DND-41 (cell line): ENCODE measurements around the gene BMP5.

ENCODE experiments used
- ATAC-seq: fragments of 200-7000 bp; cut with Tn5 transposase; 3 replicates; pipeline ENCODE4 v1.9.1; 2021; ENCODE audit warnings: low read depth; ENCODE audit not compliant: insufficient read depth
- DNase-seq: peaks from one replicate; pipeline ENCODE4 v3.0.0-alpha.2; 2020
- H2AFZ ChIP-seq: 2 replicates; pipeline ENCODE4 v1.6.0; 2012; ENCODE audit warnings: low read depth, low read length
- H3K27ac ChIP-seq: 2 replicates; pipeline ENCODE4 v1.5.1; 2012; ENCODE audit warnings: low read length, inconsistent platforms
- H3K27me3 ChIP-seq: fragments of 200-600 bp; sonication (generic); 2 replicates; pipeline ENCODE4 v1.6.0; 2012; ENCODE audit warnings: low read length, mild to moderate bottlenecking, inconsistent platforms; ENCODE audit not compliant: insufficient read depth, poor library complexity
- H3K36me3 ChIP-seq: 2 replicates; pipeline ENCODE4 v1.5.1; 2012; ENCODE audit warnings: low read length, inconsistent platforms; ENCODE audit not compliant: insufficient read depth
- H3K4me1 ChIP-seq: 2 replicates; pipeline ENCODE4 v1.5.1; 2012; ENCODE audit warnings: mild to moderate bottlenecking, low read length; ENCODE audit not compliant: insufficient read depth
- H3K4me2 ChIP-seq: 2 replicates; pipeline ENCODE4 v1.6.0; 2012; ENCODE audit warnings: mild to moderate bottlenecking, moderate library complexity, low read length, inconsistent platforms; ENCODE audit not compliant: insufficient read depth
- H3K4me3 ChIP-seq, 2 experiments: fragments of 200-600 bp in 1 of 2; shearing (Covaris generic) in 1 of 2; 2 replicates each; pipeline ENCODE4 v1.5.1; 2012 to 2016; ENCODE audit warnings: inconsistent platforms in 2 of 2, low read length in 2 of 2, mild to moderate bottlenecking in 2 of 2, low read depth in 1 of 2, moderate library complexity in 1 of 2
- H3K79me2 ChIP-seq: 2 replicates; pipeline ENCODE4 v1.6.0; 2012; ENCODE audit warnings: low read length, inconsistent platforms; ENCODE audit not compliant: insufficient read depth
- H3K9ac ChIP-seq: 2 replicates; pipeline ENCODE4 v1.6.0; 2012; ENCODE audit warnings: low read depth, mild to moderate bottlenecking, inconsistent platforms, low read length, moderate library complexity
- H3K9me3 ChIP-seq: 2 replicates; pipeline ENCODE4 v1.5.1; 2012; ENCODE audit warnings: low read length, moderate library complexity, mild to moderate bottlenecking, inconsistent platforms; ENCODE audit not compliant: insufficient read depth, severe bottlenecking
- H4K20me1 ChIP-seq: 2 replicates; pipeline ENCODE4 v1.6.0; 2012; ENCODE audit warnings: low read length; ENCODE audit not compliant: insufficient read depth
- EZH2 ChIP-seq: IDR thresholded peaks from 3 replicates; pipeline ENCODE4 v1.6.1; 2012; ENCODE audit warnings: borderline replicate concordance, low read depth, mild to moderate bottlenecking, moderate library complexity, low read length, inconsistent platforms; ENCODE audit not compliant: severe bottlenecking
- TF ChIP-seq, protein P1 (sequence below): IDR thresholded peaks from 2 replicates; pipeline ENCODE4 v1.5.1; 2012; ENCODE audit warnings: borderline replicate concordance, low read length, moderate library complexity, mild to moderate bottlenecking; ENCODE audit not compliant: poor library complexity, severe bottlenecking; ENCODE audit errors: extremely low read depth

BMP5 gene

DNA sequence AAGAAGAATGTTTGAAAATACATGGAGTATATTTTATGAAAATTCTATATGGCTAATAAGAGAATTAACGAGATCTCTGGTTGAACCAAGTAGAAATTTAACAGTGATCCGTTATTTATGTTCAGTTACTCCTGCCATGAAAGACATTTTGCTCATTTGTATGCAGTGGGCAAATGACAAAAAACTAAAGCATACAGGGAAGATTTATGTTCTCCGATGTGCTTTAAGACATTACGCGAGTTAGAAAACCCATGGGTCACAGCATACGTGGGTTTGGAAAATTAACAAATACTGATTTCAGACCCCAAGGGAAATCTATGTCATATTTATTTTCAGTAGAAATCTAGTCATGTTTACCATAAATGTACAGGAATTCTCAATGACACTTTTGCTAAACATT, 90.1 kb downstream of the BMP5 start:
- no peak overlapping the region for H3K4me3 ChIP-seq
- no peaks in the 10 kb centered on the region for H3K27me3 ChIP-seq
- no peak for DNase-seq
- TF ChIP-seq, protein P1, sequence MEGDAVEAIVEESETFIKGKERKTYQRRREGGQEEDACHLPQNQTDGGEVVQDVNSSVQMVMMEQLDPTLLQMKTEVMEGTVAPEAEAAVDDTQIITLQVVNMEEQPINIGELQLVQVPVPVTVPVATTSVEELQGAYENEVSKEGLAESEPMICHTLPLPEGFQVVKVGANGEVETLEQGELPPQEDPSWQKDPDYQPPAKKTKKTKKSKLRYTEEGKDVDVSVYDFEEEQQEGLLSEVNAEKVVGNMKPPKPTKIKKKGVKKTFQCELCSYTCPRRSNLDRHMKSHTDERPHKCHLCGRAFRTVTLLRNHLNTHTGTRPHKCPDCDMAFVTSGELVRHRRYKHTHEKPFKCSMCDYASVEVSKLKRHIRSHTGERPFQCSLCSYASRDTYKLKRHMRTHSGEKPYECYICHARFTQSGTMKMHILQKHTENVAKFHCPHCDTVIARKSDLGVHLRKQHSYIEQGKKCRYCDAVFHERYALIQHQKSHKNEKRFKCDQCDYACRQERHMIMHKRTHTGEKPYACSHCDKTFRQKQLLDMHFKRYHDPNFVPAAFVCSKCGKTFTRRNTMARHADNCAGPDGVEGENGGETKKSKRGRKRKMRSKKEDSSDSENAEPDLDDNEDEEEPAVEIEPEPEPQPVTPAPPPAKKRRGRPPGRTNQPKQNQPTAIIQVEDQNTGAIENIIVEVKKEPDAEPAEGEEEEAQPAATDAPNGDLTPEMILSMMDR: no peak
- TF ChIP-seq EZH2: no peak
- no peaks in the 10 kb centered on the region for H4K20me1 ChIP-seq
- H3K79me2 ChIP-seq: no peaks in the 10 kb centered on the region
- no peak overlapping the region for H3K9ac ChIP-seq
- H3K4me1 ChIP-seq: no peaks in the 10 kb centered on the region
- H3K27ac ChIP-seq: no peak overlapping the region
- H3K36me3 ChIP-seq: no peaks in the 10 kb centered on the region
- no peak overlapping the region for H3K4me2 ChIP-seq
- H2AFZ ChIP-seq: no peak overlapping the region
- no peaks in the 10 kb centered on the region for H3K9me3 ChIP-seq
- ATAC-seq: no peak

DNA sequence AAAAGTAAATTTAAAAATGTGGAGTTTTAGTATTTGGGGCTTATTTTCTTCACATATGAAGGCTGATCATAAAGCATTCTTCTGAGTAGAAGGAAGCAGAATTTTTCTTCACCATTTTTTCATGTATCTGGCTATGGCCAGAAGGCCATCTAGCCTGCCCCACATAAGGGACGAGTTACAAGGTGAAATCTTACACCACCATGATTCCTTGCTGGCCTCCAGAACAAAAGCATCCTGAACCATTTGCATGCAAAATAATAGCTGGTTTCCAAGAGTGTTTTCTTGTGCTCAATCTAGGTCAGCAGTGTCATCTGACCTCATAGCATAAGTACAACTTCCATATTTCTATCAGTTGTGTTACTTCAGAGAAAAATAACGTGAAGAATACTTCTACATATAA, 93.1 kb downstream of the BMP5 start:
- Histone ChIP-seq H3K4me3 (no peak overlapping the region), H2AFZ (no peak overlapping the region), H3K4me1 (no peaks in the 10 kb centered on the region), H3K27ac (no peak overlapping the region), H3K4me2 (no peak overlapping the region), H4K20me1 (no peaks in the 10 kb centered on the region), H3K79me2 (no peaks in the 10 kb centered on the region), H3K9ac (no peak overlapping the region), H3K9me3 (no peaks in the 10 kb centered on the region), H3K36me3 (no peaks in the 10 kb centered on the region), H3K27me3 (no peaks in the 10 kb centered on the region)
- no peak for TF ChIP-seq EZH2
- TF ChIP-seq, protein P1: no peak
- DNase-seq (no peak), ATAC-seq (no peak)

DNA sequence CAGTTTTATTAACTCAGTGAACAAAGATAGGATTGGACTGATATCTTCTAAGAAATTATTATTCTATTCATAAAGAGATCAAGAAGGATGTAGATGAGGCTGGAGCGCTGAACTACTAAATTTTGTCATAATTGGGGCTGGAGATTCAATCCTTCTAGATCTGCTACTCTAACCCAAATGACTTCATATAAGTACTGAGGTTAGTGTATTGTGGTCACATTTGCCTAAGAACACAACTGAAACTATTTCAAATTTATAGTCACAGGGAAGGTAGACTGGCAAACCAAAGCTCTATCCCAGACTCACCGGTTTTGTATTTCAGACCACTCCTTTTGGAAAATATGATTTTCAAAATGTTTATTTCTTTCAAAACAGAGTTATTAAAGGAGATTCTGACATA, 96.7 kb downstream of the BMP5 start:
- H3K9me3 ChIP-seq: no peaks in the 10 kb centered on the region
- H3K36me3 ChIP-seq: no peaks in the 10 kb centered on the region
- no peaks in the 10 kb centered on the region for H3K4me1 ChIP-seq
- no peaks in the 10 kb centered on the region for H4K20me1 ChIP-seq
- no peak overlapping the region for H3K4me3 ChIP-seq
- ATAC-seq (no peak), DNase-seq (no peak)
- H3K79me2 ChIP-seq: no peaks in the 10 kb centered on the region
- H2AFZ ChIP-seq: no peak overlapping the region
- H3K27me3 ChIP-seq: no peaks in the 10 kb centered on the region
- no peak overlapping the region for H3K27ac ChIP-seq
- no peak overlapping the region for H3K4me2 ChIP-seq
- TF ChIP-seq, protein P1: no peak
- TF ChIP-seq EZH2: no peak
- H3K9ac ChIP-seq: no peak overlapping the region

DNA sequence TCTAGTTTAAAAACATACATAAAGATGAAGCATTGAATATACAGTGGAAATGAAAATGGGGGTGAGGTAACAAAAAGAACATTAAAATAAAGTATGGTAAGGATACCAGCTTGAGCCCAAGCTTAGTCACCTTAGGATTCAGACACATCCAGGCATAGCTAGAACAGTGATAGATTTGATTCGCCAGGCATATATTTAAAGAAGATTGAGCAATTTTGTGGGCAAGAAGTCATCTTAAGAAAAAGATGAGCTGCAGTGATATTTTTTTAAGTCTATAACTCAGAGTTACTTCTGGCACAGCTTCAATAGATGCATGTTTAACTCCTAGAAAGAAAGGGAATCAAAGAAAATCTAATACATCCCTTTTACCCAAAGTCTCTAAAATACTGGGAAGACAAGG, 97.9 kb downstream of the BMP5 start:
- no peaks in the 10 kb centered on the region for H3K27me3 ChIP-seq
- ATAC-seq: no peak
- no peak overlapping the region for H3K4me2 ChIP-seq
- H3K4me1 ChIP-seq: no peaks in the 10 kb centered on the region
- TF ChIP-seq EZH2: no peak
- TF ChIP-seq, protein P1: no peak
- no peaks in the 10 kb centered on the region for H3K36me3 ChIP-seq
- no peak overlapping the region for H3K27ac ChIP-seq
- H3K9me3 ChIP-seq: no peaks in the 10 kb centered on the region
- H3K9ac ChIP-seq: no peak overlapping the region
- no peak for DNase-seq
- no peak overlapping the region for H2AFZ ChIP-seq
- no peaks in the 10 kb centered on the region for H3K79me2 ChIP-seq
- no peaks in the 10 kb centered on the region for H4K20me1 ChIP-seq
- no peak overlapping the region for H3K4me3 ChIP-seq
